Panc1 (cell line): ENCODE measurements around the gene TTBK1.

Experiments
- CTCF ChIP-seq: fragments of 450-650 bp; IDR thresholded peaks from 2 replicates; pipeline ENCODE4 v1.5.1; 2017; ENCODE audit warnings: mild to moderate bottlenecking
- POLR2AphosphoS5 ChIP-seq: IDR thresholded peaks from 2 replicates; pipeline ENCODE4 v1.6.1; 2012; ENCODE audit warnings: mild to moderate bottlenecking, low read depth, low read length, moderate library complexity

- TF ChIP-seq CTCF: no peak
- TF ChIP-seq POLR2AphosphoS5: no peak
These were observed 34.0 kb downstream of the TTBK1 start for GRCh38 chr6:43277306-43277642.
